NT2/D1 (cell line): ENCODE measurements around the gene CDC14B.

Experiments used
- SUZ12 ChIP-seq: IDR thresholded peaks from 2 replicates; pipeline ENCODE4 v1.6.1; 2011; ENCODE audit not compliant: insufficient read length, insufficient read depth; ENCODE audit errors: extremely low read depth
- YY1 ChIP-seq: IDR thresholded peaks from 2 replicates; pipeline ENCODE4 v1.6.1; 2011; ENCODE audit not compliant: insufficient read length, insufficient read depth
- ZNF274 ChIP-seq: IDR thresholded peaks from 2 replicates; pipeline ENCODE4 v1.6.1; 2011; ENCODE audit warnings: mild to moderate bottlenecking, low read depth, low read length

DNA sequence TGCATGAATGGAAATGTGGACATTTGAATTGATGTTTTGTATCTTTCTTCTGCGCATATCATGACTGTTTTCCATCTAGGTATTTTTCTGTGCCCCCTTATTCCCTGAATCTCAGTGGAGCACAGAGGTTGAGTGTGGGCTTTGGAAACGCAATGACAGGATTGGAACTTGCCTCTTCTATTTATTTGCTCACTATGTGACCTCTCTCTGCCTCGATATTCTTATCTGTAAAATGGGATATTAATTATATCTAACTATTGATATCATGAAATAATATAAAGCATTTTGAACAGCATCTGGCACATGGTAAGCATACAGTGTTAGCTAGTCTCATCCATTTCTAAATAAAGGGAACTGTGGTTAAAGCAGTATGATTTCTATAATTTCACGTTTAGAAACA, 143.6 kb downstream of the CDC14B start:
- TF ChIP-seq YY1 (no peak), SUZ12 (no peak), ZNF274 (no peak)
